C4-2B (cell line): ENCODE measurements around the gene CABP4.

Experiments used
- ZFX ChIP-seq: fragments of 450-650 bp; IDR thresholded peaks from 2 replicates; pipeline ENCODE4 v1.6.1; 2017
- TF ChIP-seq, protein P1 (sequence below): fragments of 450-650 bp; conservative IDR thresholded peaks from 2 replicates; pipeline ENCODE4 v1.5.1; 2017; ENCODE audit warnings: mild to moderate bottlenecking

DNA sequence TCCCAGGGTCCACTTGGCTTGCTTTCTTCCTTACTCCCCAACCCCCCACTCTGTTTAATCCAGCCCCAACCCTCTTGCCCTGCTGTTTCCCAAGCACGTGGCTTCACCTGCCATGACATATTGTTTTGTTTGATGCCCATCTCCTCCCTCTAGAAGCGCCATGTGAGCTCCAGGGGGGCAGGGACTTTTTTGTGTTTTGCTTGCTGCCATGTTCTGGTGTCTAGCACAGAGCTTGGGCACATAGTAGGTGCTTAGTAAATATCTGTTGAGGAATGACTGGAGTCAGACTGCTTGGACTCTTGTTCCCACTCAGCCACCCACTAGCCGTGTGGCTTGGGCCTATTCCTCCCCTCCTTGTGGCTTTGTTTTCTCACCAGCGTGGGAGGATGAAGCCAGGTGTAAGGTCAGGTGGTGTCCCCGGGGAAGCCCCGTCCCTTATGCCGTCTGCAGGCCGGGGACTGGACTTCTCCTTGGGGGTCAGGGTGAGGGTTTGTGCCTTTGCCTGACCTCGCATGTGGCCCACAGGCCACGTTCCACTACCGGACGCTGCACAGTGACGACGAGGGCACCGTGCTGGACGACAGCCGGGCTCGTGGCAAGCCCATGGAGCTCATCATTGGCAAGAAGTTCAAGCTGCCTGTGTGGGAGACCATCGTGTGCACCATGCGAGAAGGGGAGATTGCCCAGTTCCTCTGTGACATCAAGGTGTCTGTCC lies 31.5 kb downstream of the CABP4 start:
- TF ChIP-seq, protein P1, sequence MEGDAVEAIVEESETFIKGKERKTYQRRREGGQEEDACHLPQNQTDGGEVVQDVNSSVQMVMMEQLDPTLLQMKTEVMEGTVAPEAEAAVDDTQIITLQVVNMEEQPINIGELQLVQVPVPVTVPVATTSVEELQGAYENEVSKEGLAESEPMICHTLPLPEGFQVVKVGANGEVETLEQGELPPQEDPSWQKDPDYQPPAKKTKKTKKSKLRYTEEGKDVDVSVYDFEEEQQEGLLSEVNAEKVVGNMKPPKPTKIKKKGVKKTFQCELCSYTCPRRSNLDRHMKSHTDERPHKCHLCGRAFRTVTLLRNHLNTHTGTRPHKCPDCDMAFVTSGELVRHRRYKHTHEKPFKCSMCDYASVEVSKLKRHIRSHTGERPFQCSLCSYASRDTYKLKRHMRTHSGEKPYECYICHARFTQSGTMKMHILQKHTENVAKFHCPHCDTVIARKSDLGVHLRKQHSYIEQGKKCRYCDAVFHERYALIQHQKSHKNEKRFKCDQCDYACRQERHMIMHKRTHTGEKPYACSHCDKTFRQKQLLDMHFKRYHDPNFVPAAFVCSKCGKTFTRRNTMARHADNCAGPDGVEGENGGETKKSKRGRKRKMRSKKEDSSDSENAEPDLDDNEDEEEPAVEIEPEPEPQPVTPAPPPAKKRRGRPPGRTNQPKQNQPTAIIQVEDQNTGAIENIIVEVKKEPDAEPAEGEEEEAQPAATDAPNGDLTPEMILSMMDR, result no peak
- no peak for TF ChIP-seq ZFX
